A549 (cell line): Measurements from ENCODE around the gene TAOK3.

Experiments used
- CHD2 ChIP-seq: fragments of 150-350 bp; IDR thresholded peaks from 2 replicates; pipeline ENCODE4 v1.6.1; 2014; ENCODE audit warnings: low read length; ENCODE audit not compliant: partially characterized antibody
- JUNB ChIP-seq: fragments of >200 bp; sonication (Bioruptor Twin); formaldehyde crosslinking; IDR thresholded peaks from 2 replicates; pipeline ENCODE4 v1.6.1; 2016
- MAZ ChIP-seq: fragments of 150-350 bp; IDR thresholded peaks from 2 replicates; pipeline ENCODE4 v1.6.1; 2014; ENCODE audit warnings: antibody characterized with exemption, low read depth, low read length, borderline replicate concordance
- PHF8 ChIP-seq: fragments of 200-600 bp; sonication (generic); IDR thresholded peaks from 2 replicates; pipeline ENCODE4 v1.6.1; 2016; ENCODE audit warnings: low read depth, mild to moderate bottlenecking, antibody characterized with exemption, moderate library complexity, borderline replicate concordance
- TP53 ChIP-seq: fragments of 250-450 bp; sonication (Bioruptor Pico); IDR thresholded peaks from 2 replicates; pipeline ENCODE4 v1.5.0; 2021; ENCODE audit warnings: mild to moderate bottlenecking, moderate library complexity
- TF ChIP-seq, protein P1 (sequence below): fragments of >200 bp; sonication (Bioruptor Twin); formaldehyde crosslinking; IDR thresholded peaks from 3 replicates; pipeline ENCODE4 v1.5.1; 2016
- TF ChIP-seq, protein P2 (sequence below): IDR thresholded peaks from 2 replicates; pipeline ENCODE4 v1.6.1; 2012
- TF ChIP-seq, protein P3 (sequence below): fragments of 200-600 bp; sonication (generic); IDR thresholded peaks from 2 replicates; pipeline ENCODE4 v1.6.1; 2016; ENCODE audit warnings: antibody characterized with exemption, mild to moderate bottlenecking, moderate library complexity

DNA sequence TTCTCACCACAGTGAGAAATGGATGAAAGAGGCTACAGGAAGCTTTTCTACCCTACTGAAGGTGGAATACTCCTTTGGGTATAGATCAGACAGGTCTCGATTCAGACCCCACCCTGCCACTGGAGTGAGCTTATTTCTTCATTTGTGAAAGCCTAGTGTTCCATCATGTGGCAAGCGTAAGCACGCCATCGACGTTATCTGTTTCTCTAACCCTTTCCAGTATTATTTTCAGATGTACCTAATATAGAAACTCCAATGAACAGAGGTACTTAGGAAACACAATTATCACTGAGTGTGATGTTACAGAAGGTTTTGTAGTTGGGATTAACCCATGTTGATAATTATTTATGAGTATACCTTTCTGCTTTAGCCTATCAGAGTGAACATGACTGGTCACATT, 224.4 kb downstream of the TAOK3 start:
- TF ChIP-seq, protein P1, sequence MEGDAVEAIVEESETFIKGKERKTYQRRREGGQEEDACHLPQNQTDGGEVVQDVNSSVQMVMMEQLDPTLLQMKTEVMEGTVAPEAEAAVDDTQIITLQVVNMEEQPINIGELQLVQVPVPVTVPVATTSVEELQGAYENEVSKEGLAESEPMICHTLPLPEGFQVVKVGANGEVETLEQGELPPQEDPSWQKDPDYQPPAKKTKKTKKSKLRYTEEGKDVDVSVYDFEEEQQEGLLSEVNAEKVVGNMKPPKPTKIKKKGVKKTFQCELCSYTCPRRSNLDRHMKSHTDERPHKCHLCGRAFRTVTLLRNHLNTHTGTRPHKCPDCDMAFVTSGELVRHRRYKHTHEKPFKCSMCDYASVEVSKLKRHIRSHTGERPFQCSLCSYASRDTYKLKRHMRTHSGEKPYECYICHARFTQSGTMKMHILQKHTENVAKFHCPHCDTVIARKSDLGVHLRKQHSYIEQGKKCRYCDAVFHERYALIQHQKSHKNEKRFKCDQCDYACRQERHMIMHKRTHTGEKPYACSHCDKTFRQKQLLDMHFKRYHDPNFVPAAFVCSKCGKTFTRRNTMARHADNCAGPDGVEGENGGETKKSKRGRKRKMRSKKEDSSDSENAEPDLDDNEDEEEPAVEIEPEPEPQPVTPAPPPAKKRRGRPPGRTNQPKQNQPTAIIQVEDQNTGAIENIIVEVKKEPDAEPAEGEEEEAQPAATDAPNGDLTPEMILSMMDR, result no peak
- no peak for TF ChIP-seq PHF8
- TF ChIP-seq, protein P2, sequence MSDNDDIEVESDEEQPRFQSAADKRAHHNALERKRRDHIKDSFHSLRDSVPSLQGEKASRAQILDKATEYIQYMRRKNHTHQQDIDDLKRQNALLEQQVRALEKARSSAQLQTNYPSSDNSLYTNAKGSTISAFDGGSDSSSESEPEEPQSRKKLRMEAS, result no peak
- no peak for TF ChIP-seq CHD2
- TF ChIP-seq, protein P3, sequence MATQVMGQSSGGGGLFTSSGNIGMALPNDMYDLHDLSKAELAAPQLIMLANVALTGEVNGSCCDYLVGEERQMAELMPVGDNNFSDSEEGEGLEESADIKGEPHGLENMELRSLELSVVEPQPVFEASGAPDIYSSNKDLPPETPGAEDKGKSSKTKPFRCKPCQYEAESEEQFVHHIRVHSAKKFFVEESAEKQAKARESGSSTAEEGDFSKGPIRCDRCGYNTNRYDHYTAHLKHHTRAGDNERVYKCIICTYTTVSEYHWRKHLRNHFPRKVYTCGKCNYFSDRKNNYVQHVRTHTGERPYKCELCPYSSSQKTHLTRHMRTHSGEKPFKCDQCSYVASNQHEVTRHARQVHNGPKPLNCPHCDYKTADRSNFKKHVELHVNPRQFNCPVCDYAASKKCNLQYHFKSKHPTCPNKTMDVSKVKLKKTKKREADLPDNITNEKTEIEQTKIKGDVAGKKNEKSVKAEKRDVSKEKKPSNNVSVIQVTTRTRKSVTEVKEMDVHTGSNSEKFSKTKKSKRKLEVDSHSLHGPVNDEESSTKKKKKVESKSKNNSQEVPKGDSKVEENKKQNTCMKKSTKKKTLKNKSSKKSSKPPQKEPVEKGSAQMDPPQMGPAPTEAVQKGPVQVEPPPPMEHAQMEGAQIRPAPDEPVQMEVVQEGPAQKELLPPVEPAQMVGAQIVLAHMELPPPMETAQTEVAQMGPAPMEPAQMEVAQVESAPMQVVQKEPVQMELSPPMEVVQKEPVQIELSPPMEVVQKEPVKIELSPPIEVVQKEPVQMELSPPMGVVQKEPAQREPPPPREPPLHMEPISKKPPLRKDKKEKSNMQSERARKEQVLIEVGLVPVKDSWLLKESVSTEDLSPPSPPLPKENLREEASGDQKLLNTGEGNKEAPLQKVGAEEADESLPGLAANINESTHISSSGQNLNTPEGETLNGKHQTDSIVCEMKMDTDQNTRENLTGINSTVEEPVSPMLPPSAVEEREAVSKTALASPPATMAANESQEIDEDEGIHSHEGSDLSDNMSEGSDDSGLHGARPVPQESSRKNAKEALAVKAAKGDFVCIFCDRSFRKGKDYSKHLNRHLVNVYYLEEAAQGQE, result no peak
- no peak for TF ChIP-seq TP53 (CRISPR knock-in tag)
- TF ChIP-seq MAZ, result no peak
- no peak for TF ChIP-seq JUNB
